ENCODE measurements around the gene MED27.

Gene MED27

DNA sequence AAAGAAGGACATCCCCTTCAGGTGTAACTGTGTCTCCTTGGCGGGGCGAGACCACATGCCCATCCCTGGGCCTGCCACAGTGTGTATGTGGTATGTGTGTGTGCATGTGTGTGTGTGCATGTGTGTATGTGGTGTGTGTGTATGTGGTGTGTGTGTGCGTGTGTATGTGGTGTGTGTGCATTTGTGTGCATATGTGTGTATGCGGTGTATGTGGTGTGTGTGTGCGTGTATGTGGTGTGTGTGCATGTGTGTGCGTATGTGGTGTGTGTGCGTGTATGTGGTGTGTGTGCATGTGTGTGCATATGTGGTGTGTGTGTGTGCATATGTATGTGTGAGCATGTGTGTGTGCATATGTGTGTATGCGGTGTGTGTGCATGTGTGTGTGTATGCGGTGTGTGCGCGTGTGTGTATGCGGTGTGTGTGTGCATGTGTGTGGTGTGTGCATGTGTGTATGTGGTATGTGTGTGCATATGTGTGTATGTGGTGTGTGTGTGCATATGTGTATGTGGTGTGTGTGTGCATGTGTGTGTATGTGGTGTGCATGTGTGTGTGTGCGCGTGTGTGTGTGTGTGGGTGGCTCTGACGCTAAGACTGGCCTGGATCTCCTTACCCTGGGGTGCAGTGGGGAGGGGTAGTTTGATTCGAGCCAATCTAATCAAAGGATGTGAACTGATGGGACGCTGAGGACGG lies 231.9 kb downstream of the MED27 start:
- no peak for DNase-seq

DNA sequence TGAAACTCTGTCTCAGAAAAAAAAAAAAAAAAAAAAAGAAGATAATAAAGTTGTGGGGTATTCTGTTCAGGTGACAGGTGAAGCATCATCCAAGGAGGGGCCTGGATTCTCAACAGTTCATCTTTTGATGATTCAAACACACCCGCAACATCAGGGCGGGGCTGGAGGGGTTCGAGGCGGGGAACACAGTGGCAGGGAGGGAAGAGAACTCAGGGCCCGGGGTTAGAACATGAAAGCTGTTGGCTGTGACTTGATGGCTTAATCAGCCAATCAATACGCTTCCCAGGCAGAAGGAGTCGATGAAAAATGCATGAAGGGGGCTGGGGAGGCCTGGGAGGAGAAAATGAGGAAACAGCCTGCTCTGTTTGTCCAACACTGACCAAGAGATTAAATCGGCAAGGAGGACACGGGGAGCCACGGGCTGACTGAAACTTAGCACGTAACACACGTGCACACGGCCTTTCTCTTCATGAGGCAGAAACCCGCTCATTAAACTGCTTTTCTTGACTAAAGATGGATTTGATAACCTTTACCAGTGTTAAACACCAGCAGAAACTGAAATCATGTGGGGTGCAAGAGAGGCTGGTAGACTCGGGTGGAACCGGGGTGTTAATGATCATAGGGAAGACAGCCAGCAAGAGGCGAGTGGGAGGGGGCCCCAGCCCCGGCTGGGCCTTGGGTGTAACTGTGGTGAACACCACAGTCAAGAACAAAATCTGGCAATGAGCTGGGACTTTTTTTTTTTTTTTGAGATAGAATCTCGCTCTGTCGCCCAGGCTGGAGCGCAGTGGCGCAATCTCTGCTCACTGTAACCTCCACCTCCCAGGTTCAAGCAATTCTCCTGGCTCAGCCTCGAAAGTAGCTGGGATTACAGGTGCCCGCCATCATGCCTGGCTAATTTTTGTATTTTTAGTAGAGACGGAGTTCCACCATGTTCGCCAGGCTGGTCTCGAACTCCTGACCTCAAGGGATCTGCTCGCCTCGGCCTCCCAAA lies 234.1 kb downstream of the MED27 start:
- no peak for DNase-seq

DNA sequence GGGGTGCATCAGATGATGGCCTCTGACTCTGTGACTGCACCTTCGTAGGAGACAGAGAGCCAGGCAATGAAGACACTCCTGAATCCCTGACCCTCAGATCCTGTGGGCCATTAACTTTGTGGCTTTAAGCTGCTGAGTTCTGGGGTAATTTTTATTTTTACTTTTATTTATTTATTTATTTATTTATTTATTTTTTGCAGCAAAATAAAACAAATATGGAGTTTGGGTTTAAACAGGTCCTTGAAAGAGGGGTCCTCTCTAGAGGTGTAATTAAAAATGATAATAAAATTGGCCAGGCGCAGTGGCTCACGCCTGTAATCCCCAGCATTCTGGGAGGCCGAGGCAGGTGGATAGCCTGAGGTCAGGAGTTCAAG lies 234.9 kb downstream of the MED27 start:
- DNase-seq, result no peak

DNA sequence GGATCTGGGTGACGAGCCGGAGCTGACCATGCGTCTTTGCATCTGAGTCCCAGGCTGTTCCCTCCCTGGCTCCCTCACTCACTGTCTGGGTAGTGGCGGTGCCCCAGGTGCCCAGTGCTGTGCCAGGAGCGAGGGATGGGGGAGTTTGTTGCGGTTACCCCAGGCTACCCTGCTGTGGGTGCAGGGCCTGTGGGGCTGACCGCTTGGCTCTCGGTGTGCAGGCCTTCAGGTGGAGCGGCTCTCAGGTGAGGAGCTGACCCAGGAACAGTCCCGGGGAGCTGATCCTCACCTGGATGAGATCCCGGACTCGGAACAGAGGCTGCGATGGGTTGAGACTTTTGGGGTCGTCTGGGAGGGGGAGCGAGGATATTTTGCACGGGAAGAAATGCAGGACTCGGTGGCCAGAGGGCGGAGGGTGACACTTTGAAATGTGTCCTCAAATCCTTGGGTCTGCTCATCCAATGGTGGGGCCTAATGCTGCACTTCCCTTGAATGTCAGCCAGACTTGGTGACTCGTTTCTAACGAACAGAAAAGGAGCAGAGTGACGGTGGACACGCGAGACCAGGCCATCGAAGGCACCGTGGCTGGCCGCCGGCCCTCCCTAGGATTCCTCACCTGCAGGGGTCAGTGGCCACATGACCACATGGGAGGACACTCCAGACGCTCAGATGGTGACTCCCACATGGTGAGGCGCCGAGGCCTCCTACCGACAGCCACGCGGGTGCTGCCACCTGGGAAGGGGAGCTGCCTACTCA lies 235.5 kb downstream of the MED27 start:
- no peak for DNase-seq

DNA sequence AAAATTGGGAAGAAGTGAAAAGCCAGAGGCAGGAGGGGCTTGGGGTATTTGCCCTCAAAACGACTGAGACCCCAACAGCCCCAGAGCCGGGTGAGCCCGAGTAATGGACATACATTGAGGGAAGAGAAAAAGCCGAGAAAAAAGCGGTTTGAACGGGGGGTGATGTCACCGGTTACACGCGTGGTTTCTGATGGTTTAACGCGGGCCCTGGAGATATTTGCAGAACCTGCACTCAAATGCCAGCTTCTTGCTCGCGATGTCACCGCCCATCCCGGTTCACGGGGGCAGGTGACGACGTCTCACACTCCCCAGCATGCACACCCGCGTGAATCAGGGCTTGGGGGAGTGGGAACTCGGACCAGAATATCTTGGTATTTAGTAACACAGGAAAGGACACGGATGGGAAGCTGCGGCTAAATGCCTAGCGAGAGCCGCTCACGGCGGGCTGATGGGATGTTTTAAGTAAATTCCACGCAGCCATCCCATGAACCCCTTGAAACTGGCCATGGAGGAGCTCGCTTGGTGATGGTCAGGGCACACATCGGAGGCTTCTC lies 237.8 kb downstream of the MED27 start:
- DNase-seq, result no peak

DNA sequence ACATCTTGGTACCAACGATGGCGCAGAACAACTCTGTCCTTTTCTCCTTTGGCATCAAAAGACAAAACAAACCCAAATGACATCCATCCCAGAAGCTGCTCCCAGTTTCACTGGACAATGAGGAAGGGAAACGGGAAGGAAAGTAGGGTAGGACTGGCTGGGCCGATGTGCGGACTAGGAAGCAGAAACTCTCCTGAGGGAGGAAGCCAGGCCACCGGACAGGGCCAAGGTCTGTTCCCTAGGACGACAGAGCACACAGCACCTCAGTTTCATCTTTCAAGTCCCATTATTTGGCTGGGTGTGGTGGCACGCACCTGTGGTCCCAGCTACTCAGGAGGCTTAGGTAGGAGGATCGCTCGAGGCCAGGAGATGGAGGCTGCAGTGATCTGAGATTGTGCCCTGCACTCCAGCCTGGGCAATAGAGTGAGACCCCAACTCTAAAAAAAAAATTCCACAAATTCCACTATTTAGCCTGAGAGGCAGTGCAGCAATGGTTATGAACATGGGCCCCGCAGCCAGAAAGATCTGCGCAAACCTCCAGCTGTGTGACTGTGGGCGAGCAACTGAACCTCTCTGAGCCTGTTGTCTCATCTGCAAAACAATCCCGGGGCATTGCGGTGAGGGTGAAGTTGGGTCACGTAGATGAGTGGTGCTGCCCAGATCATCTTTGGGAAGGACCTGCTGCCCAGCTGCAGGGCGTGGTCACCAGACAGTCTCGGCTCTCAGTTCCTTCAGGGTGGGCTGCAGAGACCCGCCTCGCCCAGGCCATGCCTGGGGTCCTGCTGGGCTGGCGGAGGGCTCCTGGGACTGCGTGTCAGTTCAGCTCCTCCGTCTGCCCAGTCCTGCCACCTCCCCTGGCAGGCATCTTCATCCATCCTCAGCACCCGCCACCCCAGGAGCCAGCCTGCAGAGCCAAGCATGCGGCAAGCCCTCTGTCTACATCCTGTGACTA lies 238.6 kb downstream of the MED27 start:
- no peak for DNase-seq

DNA sequence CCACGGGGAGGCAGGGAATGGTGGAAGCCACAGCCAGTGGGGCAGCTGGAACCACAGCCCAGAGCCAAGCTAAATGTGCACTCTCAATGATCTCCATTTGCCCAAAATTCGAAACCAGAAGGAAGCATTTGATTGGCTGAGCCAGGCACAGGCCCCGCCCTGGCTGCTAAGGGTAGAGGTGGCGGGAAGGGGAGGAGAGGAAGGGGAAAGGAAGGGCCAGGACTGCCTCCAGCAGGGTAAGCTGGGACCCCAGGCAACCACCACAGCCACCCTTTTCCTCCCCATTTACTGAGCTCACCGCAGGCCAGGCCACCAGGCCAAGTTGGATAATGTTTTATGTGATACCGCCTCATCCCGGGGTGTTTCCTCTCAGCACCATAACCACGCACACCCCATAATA lies 239.4 kb downstream of the MED27 start:
- no peak for DNase-seq

DNA sequence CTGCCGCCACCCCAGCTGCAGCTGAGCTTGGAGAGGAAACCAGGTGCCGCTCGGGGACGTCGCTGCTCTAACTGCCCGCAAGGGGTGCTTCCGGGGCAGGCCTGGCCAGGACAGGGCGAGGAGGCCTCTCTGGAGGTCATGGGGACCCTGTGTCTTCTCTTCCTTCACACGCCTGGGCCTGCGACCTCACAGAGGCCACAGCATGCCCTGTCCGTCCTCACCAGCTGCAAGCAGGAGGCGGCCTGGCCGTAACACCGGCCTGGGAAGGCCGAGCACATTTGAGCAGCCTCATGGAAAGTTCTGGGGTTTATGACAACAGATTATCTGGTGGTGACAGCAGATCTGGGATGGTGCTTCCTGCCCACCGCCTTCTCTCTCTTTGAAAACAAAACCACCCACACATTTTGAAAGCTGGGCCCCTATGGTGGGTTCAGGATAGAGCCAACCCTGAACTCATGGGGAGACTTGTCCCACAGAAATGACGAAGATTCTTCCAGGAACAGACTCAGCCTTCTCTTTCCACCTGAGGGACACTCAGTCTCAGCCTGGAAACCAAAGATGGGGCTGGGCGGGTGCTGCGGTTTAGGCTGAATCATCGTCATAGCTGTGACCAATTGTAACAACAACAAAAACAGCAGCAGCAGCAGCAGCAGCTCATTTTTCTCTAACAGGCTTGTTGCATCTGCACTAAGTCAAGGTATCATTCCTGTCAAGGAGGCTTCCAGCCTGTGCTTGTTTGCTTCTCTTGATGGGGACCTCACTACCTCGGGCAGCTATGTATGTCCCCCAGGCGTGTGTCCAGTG lies 240.2 kb downstream of the MED27 start:
- no peak for DNase-seq

DNA sequence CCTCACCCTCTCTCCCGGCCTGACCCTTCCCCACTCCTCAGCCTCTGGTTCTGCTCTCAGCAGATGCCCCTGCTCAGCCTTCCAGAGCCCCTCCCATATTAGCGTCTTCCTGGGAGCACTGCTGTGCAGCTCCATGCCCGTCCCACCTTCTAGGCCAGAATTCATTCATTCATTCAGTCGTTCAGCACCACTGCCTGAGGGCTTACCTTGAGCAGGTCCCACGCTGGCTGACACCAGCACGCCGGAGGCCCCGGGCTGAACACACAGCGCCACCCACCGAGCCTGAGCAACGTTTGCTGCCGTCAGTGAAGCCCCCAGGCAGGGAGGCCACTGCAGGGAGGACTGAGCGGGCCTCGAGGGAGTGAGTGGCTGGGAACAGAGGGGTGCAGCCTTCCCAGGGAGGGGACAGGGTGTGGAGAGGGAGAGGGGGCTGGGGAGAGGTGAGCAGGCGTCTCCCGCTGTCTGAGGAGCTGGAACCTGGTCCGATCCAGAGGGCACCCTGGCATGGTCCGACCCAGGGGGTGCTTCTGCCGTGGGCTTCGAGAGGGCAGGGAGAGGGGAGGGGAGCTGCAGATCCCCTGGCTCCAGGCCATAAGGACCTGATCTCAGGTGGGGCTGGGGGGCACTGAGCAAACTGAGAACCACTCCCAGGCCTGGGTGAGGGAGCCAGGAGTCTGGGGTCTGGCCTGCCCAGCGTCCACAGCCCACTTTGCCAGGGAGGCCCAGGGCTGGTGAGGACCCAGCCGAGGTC lies 241.0 kb downstream of the MED27 start:
- DNase-seq, result no peak

DNA sequence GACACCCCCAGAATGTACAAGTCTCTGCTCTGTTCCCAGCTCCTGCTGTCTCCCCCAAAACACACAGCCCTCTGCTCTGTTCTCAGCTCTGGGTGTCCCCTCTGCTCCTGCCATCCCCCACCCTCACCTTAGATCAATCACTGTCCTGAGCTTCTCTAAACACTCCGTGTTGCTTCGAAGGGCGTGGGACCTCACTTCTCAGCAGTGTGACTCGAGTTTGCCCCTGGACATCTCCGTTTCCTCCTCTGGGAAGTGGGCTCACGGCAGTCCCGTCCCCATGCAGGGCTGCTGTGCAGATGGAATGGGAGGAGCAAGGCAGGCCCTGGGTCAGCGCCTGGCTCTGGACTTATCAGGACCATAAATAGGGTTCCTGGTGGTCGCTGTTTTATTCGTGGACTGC lies 241.8 kb downstream of the MED27 start:
- DNase-seq, result no peak

DNA sequence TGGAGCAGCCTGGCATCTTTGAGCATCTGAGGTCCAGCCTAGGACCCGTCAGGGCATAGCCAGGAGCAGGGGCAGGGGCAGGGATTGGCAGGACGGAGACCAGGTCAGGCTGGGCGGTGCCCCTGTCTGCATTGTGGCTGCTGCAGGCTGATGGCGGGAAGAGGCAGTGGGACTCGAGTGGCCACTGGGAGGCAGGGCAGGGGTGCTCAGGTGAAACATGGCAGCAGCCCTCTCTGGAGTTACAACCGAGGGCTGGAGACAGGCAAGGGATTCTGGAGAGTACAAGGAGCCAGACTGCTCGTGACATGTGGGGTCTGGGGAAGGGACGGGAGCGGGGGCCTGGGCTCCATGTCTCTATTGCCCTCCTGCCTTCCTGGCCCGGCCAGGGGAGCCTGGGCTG lies 242.4 kb downstream of the MED27 start:
- DNase-seq, result peak; percentile 38

DNA sequence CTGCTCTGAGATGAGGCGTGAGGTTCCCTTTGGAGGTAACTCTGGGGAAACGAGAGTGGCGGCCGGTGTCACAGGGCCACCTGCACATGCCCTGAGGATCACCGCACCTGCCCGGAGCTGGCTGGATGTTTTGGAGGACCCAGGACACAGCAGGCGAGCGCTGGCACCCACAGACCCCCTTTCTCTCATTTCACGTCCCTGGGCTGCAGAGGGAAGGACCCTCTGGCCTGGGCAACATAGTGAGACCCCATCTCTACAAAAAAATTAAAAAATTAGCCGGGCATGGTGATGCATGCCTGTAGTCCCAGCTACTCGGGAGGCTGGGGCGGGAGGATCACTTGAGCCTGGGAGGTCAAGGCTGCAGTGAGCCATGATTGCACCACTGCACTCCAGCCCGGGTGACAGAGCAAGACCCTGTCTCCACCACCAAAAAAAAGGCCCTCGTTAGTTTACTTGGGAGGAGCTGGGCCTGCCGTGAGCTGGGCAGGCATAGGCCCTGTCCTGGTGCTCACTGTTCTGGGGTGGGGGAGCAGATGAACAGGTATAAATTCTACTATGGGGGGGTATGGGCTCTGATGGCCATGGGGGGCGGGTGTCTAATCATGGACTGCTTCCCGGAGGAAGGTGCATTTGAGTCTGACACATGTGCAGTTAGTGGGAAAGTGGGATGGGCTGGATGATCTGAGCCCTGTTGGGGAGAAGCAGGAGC lies 242.9 kb downstream of the MED27 start:
- DNase-seq, result no peak

DNA sequence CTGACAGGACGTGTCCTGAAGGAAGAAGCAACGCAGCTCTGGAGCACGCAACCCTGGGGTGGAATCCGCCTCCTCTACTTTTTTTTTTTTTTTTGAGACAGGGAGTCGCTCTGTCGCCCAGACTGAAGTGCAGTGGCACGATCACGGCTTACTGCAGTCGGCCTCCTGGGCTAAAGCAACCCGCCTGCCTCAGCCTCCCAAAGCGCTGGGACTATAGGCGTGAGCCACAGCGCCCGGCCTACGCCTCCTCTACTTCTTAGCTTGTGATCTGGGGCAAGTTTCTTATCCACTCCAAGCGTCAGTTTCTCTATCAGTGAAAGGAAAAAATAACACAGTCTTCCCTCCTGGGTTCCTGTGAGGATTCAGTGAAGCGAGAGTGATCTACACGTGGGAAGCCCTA lies 243.6 kb downstream of the MED27 start:
- DNase-seq, result no peak

DNA sequence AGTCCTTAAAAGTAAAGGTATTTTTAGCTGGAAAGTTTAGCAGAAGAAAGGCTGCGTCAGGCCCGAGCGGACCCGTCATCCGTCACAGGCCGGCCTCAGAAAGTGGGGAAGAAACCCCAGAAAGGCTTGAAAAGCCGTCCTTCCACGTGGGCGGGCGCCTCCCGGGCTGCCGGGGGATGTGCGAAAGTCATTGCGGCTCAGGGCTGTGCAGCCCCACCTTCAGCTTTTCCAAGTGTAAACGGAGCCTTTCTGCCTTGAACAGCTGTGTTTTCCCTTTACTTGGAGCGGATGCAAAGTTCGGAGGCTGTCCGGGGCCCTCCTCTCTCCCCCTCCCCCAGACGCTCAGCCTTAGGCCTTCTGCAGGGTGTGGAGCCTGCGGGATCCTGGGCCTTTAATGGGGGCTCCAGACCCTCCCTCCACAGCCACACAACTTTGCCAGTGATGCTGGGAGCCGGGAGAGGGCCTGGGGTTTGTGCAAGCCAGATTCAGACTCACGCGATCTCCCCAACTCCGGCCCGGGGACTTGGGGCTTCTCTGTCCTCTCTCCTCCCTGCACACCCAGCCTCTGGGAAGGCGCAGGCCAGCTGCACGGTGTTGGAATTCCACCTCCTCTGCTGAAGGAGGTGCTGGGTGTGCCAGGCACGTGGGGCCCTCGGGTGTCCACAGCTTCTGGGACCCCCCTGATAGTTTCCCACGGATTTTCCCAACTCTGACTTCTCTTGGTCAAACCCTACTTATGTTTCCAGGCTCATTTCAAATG lies 244.3 kb downstream of the MED27 start:
- no peak for DNase-seq

DNA sequence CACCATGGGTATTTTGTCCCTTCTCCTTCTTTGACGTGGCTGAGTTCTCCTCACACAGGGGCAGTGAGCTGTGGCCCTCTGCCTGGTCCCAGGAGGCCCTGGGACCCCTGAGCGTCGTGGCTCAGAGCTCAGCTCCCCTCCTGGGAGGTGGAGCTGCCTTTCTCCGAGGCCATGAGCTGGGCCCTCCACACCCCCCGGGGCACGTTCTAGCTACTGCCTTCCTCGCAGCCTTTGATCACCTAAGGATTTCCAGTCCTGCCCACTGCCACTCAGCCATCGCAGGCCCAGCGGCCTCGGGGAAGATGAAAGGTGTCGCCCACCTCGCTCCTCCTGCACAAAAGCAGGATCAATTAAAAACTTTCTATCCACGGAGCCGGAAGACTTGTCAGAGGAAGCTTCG lies 244.9 kb downstream of the MED27 start:
- DNase-seq, result no peak

DNA sequence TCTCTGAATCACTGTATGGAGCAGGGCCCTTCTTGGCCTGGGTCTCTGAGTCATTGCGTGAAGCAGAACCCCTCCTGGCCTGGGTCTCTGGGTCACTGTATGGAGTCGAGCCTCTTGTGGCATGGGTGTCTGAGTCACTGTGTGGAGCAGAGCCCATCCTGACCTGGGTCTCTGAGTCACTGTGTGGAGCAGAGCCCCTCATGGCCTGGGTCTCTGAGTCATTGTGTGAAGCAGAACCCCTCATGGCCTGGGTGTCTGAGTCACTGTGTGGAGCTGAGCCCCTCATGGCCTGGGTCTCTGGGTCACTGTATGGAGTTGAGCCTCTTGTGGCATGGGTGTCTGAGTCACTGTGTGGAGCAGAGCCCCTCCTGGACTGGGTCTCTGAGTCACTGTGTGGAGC lies 245.8 kb downstream of the MED27 start:
- no peak for DNase-seq

DNA sequence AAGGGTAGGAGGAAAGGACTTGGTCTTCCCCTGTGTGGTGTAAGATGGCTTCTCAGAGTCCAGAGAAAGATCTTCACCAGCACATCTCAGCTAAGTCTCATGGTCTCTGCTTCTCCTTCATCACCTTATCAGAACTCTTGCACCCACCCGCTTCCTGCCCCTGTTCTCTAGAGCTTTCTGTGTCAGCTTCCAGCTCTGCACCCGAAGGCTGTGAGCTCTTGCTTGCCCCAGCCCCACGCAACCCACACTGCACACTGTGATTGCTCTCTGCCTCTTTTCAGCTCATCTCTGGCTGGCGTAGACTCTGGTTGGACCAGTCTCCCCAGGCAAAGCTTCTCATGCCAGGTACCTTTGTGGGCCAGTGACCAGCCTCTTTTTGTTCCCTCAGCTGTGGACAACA lies 246.6 kb downstream of the MED27 start:
- no peak for DNase-seq

DNA sequence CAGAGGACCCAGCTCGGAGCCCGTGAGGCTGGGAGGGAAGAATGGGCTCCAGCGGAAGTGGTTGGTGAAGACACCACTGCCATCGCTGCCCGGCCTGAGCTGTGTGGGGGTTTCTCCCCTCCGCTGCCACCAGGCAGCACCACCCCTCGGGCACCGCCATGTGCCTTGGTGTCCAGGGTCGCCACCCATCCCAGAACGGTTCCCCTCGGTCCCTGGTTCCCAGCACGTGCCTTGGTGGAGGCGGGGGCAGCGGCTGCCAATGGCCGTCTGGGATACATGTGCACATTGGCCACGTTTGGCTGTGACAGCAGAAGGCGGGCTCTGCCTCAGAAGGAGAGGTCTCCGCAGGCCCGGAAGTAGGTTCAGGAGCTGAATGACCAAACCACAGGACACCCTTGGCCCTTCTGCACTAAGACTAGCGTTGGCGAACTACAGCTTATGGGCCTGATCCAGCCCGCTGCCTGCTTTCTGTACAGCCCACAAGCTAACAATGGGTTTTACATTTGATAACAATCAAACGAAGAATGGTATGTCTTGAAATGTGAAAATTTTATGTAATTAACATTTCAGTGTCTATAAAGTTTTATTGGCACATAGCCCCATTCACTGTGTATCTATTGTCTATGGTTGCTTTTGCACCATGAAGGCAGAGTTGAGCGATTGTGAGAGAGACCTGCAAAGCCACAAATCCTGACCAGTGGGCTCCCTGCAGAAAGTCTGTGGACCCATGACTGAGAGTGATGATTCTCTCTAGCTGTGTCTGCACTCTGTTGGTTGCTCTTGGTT lies 248.1 kb downstream of the MED27 start:
- no peak for DNase-seq

All from NCI-H82 (cell line).